Left lung (tissue), 10 donors: ENCODE results near the gene SLCO3A1. TPM values are rescaled to one million over a fixed set of nuclear protein-coding genes. Genes with fewer than 3 reads are reported as not detected.

Experiments
- ATAC-seq: fragments of 200-7000 bp; cut with Tn5 transposase; one replicate; pipeline ENCODE4 v1.9.1; 2020; ENCODE audit warnings: moderate library complexity
- DNase-seq, 4 donors: peaks; one replicate each; pipeline ENCODE4 v3.0.0-alpha.2; 2013 to 2020
- H3K27ac ChIP-seq, 2 donors: fragments of 200-600 bp; sonication (generic) in 1 of 2; one replicate each; pipeline versions ENCODE4 v1.5.0 to v1.8.0; 2020 to 2021
- H3K27me3 ChIP-seq, 2 donors: fragments of 200-600 bp; sonication (generic) in 1 of 2; one replicate each; pipeline versions ENCODE4 v1.5.0 to v1.8.0; 2020 to 2021
- H3K36me3 ChIP-seq, 2 donors: fragments of 200-600 bp; sonication (generic) in 1 of 2; one replicate each; pipeline versions ENCODE4 v1.5.0 to v1.8.0; 2020 to 2021
- H3K4me1 ChIP-seq, 2 donors: fragments of 200-600 bp; one replicate each; pipeline ENCODE4 v1.8.0; 2021
- H3K4me3 ChIP-seq, 2 donors: fragments of 200-600 bp; sonication (generic) in 1 of 2; one replicate each; pipeline versions ENCODE4 v1.5.0 to v1.8.0; 2020 to 2021; ENCODE audit warnings: mild to moderate bottlenecking in 1 of 2
- H3K9me3 ChIP-seq, 2 donors: fragments of 200-600 bp; sonication (generic) in 1 of 2; one replicate each; pipeline versions ENCODE4 v1.5.0 to v1.8.0; 2020 to 2021
- CTCF ChIP-seq, 2 donors: fragments of 200-600 bp; sonication (generic) in 1 of 2; IDR thresholded peaks; one replicate each; pipeline versions ENCODE4 v1.5.0 to v1.8.0; 2021; ENCODE audit warnings: antibody characterized with exemption in 2 of 2
- intact Hi-C, 2 donors: fragments of 100-400 bp; cut with DNase I; formaldehyde crosslinking; loops; one replicate each; pipeline versions ENCODE4 v1.11.2 to v1.14.2; 2022
- polyA plus RNA-seq, 6 donors: library from polyadenylated mRNA; unstranded; fragments of 120-200 nt; gene quantifications; one replicate each; pipeline ENCODE4 v1.2.1, GENCODE V29; 2013; ENCODE audit not compliant: insufficient read length in 6 of 6
- total RNA-seq, 2 donors: library from RNA; stranded (reverse); fragmentation: NEBNext Ultra II Directional; extraction: Animal tissue kit (Norgen Biotek cat#: 25700); gene quantifications; one replicate each; pipeline ENCODE4 v1.2.1, GENCODE V29; 2021
- donor health status: DM: no; HTN: yes; CAD: no.
- donor health status: DM: no; HTN: no; CAD: no.

SLCO3A1 gene
- total and polyA plus RNA-seq, 8 donors = 7.7 to 49.0 (median 11.9) TPM

GRCh38 chr15:92033314-92033713, 179.8 kb downstream of the SLCO3A1 start:
- Histone ChIP-seq H3K27ac (no peak overlapping the region), H3K9me3 (no peaks in the 10 kb centered on the region), H3K4me1 (peaks cover 6 to 28% of the 10 kb centered on the region in 2 donors), H3K27me3 (no peaks in the 10 kb centered on the region), H3K36me3 (no peaks in the 10 kb centered on the region), H3K4me3 (no peak overlapping the region)
- DNase-seq = no peak
- intact Hi-C loops = no loop called here
- peak; percentile 7 for ATAC-seq
- no peak for TF ChIP-seq CTCF (IDR thresholded peaks at IDR 0.05)

GRCh38 chr15:92033723-92034122, 180.2 kb downstream of the SLCO3A1 start:
- DNase-seq = no peak
- Histone ChIP-seq H3K27ac (no peak overlapping the region), H3K4me1 (peaks cover 6 to 28% of the 10 kb centered on the region in 2 donors), H3K4me3 (no peak overlapping the region), H3K36me3 (no peaks in the 10 kb centered on the region), H3K9me3 (peaks cover 0 to 2% of the 10 kb centered on the region in 2 donors), H3K27me3 (no peaks in the 10 kb centered on the region)
- TF ChIP-seq CTCF (IDR thresholded peaks at IDR 0.05) = no peak
- peak; percentile 22 for ATAC-seq
- intact Hi-C loops = no loop called here

GRCh38 chr15:92034227-92034626, 180.7 kb downstream of the SLCO3A1 start:
- Histone ChIP-seq H3K9me3 (peaks cover 0 to 4% of the 10 kb centered on the region in 2 donors), H3K36me3 (no peaks in the 10 kb centered on the region), H3K27me3 (no peaks in the 10 kb centered on the region), H3K4me1 (peaks cover 6 to 25% of the 10 kb centered on the region in 2 donors), H3K27ac (no peak overlapping the region), H3K4me3 (no peak overlapping the region)
- ATAC-seq (peak; percentile 50), DNase-seq (no peak)
- no peak for TF ChIP-seq CTCF (IDR thresholded peaks at IDR 0.05)
- intact Hi-C loops = no loop called here

GRCh38 chr15:92035551-92035950, 182.0 kb downstream of the SLCO3A1 start:
- Histone ChIP-seq H3K36me3 (no peaks in the 10 kb centered on the region), H3K27ac (no peak overlapping the region), H3K9me3 (peaks cover 0 to 4% of the 10 kb centered on the region in 2 donors), H3K4me3 (no peak overlapping the region), H3K4me1 (peaks cover 0 to 13% of the 10 kb centered on the region in 2 donors), H3K27me3 (no peaks in the 10 kb centered on the region)
- TF ChIP-seq CTCF (IDR thresholded peaks at IDR 0.05) = no peak
- DNase-seq (no peak), ATAC-seq (no peak)
- intact Hi-C loops = no loop called here

- H3K27me3 ChIP-seq = no peaks in the 10 kb centered on the region
- ATAC-seq (no peak), DNase-seq (no peak)
- intact Hi-C loops = no loop called here
- peaks cover 0 to 4% of the 10 kb centered on the region in 2 donors for H3K9me3 ChIP-seq
- TF ChIP-seq CTCF (IDR thresholded peaks at IDR 0.05) = no peak
- H3K36me3 ChIP-seq = no peaks in the 10 kb centered on the region
- H3K27ac ChIP-seq = no peak overlapping the region
- no peak overlapping the region for H3K4me3 ChIP-seq
- H3K4me1 ChIP-seq = peaks cover 0 to 13% of the 10 kb centered on the region in 2 donors
Observed at GRCh38 chr15:92035961-92036360, 182.5 kb downstream of the SLCO3A1 start.
